Measurements from ENCODE around the gene SPATA6. TPM values are rescaled to one million over a fixed set of nuclear protein-coding genes. Genes with fewer than 3 reads are reported as not detected.

The SPATA6 gene
- total RNA-seq, 1 donor from 2014 or later, result 4.2 TPM

DNA sequence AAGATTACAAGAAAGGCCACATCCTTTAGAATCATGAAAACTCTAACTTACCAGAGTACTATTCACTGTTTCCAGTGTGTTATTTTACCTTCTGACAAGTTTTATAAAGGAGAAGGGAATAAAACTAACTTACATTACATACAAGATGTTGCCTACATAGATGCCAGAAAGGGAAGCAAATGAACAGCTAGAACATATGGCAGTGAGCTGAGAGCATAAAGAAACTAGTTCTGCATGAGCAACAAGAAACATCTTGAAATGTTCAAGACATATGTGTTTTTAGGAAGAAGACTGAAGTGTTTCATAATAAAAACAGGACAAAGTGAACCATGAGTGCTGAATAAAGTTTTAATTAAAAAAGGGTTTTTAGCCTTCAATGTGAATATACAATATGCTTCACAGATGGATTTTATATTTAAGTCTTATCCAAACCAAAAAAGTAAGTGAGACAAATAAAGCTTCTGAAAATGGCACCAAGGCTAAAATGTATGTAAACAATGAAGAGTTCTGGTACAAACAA lies 210.1 kb downstream of the SPATA6 start:
- DNase-seq (ENCODE audit: extremely low read depth, low read depth, low spot score), result no peak

DNA sequence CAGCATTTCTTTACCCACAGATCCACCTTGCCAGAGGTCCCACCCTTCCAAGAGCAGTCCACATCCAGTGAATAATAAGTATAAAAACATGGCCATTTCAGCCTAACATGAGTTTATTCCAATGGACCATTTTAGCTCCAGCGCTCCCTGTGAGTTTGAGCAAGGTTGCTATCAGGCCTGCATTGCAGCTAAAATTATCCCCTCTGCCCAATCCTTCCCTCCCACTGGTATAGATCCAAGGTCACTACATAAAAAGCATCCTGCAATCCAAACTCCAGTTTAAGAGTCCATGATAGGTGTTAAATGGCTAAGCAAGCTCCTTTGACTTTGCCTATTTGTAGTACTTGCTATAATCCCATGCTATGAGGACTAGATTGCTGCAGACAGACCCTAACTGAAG lies 213.9 kb downstream of the SPATA6 start:
- no peak for DNase-seq (ENCODE audit: extremely low read depth, low read depth, low spot score)

DNA sequence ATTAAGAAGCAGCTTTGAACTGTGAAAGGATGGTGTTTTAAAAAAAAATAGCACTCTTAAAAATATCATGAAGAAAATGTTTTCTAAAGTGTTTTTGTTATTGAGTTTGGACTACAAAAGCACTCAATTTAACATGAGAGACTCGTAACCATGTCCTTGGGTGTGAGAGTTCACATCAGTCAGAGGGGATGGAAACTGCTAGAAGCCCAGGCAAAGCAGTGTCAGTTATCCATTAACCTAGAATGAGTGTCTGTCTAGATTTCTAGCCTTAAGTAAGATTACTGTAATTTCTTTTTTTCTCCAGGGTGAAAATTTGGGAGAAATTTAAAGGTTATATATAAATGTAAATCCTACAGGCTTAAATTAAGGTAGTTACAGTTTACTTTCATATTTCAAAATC lies 217.8 kb downstream of the SPATA6 start:
- no peak for DNase-seq (ENCODE audit: extremely low read depth, low read depth, low spot score)

DNA sequence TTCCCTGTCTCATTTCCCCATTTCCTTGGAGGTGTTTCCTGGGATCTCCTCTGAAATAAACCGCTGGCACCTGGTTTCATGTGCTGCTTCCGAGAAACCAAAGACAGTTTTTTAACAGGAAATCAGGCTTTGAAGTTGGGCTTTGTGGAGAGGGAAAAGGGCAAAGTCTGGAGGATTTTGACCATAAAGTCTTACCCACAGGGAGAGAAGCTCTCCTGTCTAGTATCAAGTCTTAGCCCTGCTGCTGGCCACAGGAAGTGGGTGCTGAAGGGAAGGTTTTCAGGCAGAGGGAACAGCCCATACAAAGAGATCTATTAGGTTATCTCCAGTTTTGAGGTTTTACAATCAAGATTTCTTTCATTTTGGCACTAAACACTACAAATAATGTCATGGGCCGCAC lies 220.2 kb downstream of the SPATA6 start:
- DNase-seq (ENCODE audit: extremely low read depth, low read depth, low spot score), result no peak

DNA sequence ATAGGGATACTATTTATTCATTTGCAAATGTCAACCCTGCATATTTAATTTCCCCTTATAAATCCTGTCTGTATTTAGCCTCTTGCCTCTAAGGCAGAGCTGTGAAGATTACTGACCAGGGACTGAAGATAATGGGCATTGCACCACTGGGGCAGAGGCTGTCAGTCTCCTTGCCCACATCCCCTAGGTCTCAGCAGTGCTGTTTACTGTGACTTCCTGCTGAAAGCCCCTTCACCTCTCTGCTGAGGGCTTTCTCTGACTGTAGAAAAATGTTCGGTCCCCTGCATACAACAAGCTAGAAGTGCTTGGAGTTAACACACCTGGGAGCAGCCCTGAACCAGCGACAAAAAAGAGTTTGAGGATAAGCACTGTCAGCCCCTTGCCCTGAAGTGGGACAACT lies 220.7 kb downstream of the SPATA6 start:
- DNase-seq (ENCODE audit: extremely low read depth, low read depth, low spot score), result no peak

DNA sequence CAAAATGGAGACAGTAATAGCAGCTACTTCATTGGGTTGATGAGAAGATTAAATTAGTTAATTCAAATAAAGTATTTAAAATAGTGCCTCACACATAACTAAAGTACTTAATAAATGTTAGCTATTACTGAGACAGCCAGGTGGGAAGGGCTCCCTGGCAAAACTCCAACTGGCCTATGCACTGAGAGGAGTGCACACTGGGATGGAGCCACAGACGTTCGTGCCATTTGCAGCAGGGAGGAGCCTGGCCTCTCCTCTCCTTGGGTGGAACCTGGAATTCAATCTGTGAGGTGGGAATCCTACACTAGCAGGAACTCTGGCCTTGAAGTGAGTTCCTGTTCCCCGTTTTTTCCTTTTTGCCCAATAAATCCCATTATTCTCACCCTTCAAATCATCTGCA lies 221.4 kb downstream of the SPATA6 start:
- DNase-seq (ENCODE audit: extremely low read depth, low read depth, low spot score), result no peak

DNA sequence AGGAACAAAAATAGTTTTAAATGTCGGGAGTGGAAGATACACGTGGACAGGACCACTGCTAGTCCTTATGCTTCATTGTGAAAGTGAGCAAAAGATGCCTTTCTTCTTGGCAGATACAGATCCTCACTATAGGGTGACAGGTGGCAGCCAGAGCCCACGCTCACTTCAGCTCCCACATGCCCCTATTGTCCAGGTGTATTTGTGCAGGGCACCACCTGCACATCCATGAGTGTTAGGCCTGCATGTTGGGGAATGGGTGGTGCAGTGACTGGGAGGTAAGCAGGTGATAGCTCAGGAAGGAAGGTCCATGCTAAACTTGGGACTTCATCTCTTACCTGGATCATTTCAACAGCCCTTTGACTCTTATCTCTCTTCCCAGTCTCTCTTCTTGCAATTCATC lies 222.1 kb downstream of the SPATA6 start:
- no peak for DNase-seq (ENCODE audit: extremely low read depth, low read depth, low spot score)

DNA sequence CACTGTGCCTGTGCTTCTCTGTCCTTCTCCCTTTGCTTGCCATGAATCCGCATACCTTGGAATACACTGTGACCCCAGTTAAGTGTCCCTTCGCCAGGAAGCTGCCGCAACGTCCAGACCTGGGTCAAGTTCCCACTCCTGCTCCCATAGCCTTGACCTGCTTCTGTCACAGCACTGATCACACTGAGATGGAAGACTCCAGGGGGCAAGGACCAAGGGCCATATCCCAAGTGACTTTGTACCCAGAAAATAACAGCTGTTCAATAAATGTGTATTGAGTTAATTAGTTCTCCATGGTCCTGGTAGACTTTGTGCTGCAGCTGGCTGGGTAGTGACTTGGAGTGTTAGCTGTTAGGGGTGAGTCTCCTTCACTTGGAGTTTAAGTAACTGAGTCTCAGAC lies 223.6 kb downstream of the SPATA6 start:
- no peak for DNase-seq (ENCODE audit: extremely low read depth, low read depth, low spot score)

DNA sequence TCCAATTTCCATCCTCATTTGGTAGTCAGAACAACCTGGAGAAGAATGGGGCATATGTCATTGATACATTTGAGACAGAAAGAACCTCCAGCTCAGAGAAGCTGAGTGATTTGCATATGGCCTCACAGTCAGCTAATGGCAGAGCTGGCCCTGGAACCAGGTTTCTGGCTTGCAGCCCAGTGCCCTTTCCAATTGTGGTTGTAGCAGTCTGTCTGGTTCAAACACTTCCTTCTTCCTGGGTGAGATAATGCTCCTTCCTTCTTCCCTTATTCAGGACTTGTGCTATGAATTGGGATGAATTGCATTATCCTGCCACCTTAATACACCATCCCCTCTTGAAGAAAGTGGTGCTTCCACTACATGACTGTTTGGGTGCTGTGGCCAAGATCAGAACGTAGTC lies 225.3 kb downstream of the SPATA6 start:
- DNase-seq (ENCODE audit: extremely low read depth, low read depth, low spot score), result no peak

Other genes with a start within 250 kb of the SPATA6 start
- gene SLC5A9, start 249.5 kb downstream of the SPATA6 start, total RNA-seq, result not detected in 2 replicates

Measured in glomerular endothelial cell (primary cell).